Measurements from ENCODE around the gene SLC26A8.

Gene SLC26A8, protein sequence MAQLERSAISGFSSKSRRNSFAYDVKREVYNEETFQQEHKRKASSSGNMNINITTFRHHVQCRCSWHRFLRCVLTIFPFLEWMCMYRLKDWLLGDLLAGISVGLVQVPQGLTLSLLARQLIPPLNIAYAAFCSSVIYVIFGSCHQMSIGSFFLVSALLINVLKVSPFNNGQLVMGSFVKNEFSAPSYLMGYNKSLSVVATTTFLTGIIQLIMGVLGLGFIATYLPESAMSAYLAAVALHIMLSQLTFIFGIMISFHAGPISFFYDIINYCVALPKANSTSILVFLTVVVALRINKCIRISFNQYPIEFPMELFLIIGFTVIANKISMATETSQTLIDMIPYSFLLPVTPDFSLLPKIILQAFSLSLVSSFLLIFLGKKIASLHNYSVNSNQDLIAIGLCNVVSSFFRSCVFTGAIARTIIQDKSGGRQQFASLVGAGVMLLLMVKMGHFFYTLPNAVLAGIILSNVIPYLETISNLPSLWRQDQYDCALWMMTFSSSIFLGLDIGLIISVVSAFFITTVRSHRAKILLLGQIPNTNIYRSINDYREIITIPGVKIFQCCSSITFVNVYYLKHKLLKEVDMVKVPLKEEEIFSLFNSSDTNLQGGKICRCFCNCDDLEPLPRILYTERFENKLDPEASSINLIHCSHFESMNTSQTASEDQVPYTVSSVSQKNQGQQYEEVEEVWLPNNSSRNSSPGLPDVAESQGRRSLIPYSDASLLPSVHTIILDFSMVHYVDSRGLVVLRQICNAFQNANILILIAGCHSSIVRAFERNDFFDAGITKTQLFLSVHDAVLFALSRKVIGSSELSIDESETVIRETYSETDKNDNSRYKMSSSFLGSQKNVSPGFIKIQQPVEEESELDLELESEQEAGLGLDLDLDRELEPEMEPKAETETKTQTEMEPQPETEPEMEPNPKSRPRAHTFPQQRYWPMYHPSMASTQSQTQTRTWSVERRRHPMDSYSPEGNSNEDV

DNA sequence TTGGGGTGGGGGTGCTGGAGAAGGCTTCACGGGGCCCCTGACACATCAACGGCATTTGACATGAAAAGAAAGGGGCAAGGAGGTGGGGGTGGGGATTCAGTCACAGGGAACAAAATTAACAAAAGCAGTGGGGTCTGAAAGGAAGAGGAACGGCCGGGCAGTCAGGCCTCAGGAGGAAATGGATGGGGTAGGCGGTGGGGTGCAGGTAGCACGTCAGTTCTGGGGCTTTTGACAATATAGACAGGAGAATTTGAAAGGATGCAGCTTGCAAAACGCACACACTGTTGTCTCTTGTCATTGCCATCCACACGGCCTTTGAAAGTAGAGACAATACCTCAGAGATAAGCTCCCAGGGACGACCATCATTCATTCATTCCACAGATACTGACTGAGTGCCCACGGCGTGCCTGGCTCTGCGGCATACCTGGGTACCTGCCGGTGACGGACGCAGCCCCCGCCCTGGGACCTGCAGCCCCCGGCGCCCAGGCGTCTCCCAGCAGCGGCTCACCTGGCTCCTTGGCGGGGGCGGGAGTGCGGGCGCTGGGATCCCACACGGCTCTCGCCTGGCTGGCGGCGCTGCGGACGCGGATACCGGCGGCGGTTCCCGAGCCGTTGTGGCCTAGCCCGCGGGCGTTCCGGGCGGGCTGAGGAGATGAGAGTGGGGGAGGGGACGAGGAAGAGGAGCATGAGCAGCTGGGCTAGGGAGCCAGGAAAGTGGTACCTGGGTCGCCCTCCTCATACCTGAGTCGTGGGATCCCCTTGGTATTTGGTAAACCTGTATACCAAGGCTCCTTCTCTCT is at the start of gene SLC26A8:
TSS of gene SLC26A8 (minus strand) at position 646 of the 800 bp plus-strand sequence. CDS start 4,934 bp downstream, outside the sequence.
- no peak for TF ChIP-seq CTCF (IDR thresholded peaks at IDR 0.05; ENCODE audit: borderline replicate concordance, insufficient read depth, low read depth, low read length)
- H3K4me3 ChIP-seq (ENCODE audit: low read depth, low read length), result no peak within 1 kb of the TSS

DNA sequence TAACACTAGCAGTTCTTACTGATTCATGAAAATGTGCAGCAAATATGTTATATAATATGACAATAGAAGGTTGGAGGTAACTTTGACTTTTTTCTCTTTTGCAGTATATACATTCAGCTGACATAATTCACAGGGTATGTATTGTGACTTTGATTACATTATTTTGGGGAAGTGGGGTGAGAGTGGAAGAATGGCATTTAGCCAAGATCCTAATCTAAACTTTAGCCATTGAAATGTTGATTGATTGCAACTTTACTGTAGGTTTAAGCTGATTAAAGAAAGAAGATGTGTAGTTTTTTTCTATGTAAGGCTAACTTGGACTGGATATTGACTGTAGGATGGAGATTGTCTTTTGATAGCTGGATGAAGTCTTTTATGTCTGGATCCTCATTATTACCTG is 49.1 kb upstream of the SLC26A8 start:
- H3K4me3 ChIP-seq (ENCODE audit: low read depth, low read length), result no peak overlapping the region
- no peak for TF ChIP-seq CTCF (IDR thresholded peaks at IDR 0.05; ENCODE audit: borderline replicate concordance, insufficient read depth, low read depth, low read length)

DNA sequence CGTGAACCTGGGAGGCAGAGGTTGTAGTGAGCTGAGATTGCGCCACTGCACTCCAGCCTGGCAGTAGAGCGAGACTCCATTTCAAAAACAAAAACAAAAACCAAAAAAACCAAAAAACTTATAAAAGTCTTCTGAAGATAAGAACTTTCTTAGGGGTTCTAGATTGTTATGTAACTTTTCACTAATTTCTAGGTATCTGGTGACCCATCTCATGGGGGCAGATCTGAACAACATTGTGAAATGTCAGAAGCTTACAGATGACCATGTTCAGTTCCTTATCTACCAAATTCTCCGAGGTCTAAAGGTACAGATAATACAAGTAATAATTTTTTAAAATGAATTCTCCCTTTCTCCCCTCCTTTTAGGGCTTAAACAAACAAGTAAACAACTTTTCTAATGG is 48.2 kb upstream of the SLC26A8 start:
- H3K4me3 ChIP-seq (ENCODE audit: low read depth, low read length), result no peak overlapping the region
- no peak for TF ChIP-seq CTCF (IDR thresholded peaks at IDR 0.05; ENCODE audit: borderline replicate concordance, insufficient read depth, low read depth, low read length)

GRCh38 chr6:36071714-36072113 is 47.3 kb upstream of the SLC26A8 start:
- no peak for TF ChIP-seq CTCF (IDR thresholded peaks at IDR 0.05; ENCODE audit: borderline replicate concordance, insufficient read depth, low read depth, low read length)

DNA sequence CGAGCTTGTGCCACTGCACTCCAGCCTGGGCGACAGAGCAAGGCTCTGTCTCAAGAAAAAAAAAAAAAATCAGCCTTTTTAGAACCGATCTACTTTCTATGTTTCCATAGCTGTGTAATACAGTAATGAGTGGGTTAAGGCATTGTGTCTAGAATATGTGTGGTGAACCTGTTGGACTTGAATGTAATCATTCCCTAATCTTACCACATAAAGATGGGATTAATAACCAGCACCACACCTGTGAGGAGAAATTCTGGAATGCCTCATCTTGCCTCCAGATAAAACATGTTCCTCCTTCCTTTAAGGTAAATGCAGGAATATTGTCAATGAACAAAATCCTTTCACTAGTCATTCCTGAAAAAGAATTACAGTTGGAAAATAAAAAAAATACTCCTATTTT is 46.8 kb upstream of the SLC26A8 start:
- no peak for TF ChIP-seq CTCF (IDR thresholded peaks at IDR 0.05; ENCODE audit: borderline replicate concordance, insufficient read depth, low read depth, low read length)
- no peak overlapping the region for H3K4me3 ChIP-seq (ENCODE audit: low read depth, low read length)

More at GRCh38 chr6:36071714-36072113, 47.3 kb upstream of the SLC26A8 start:
- H3K4me3 ChIP-seq (ENCODE audit: low read depth, low read length), result no peak overlapping the region

GRCh38 chr6:36070252-36070651 is 45.8 kb upstream of the SLC26A8 start:
- no peak for TF ChIP-seq CTCF (IDR thresholded peaks at IDR 0.05; ENCODE audit: borderline replicate concordance, insufficient read depth, low read depth, low read length)
- no peak overlapping the region for H3K4me3 ChIP-seq (ENCODE audit: low read depth, low read length)
